ENCODE results near the gene HSPB9. TPM values are rescaled to one million over a fixed set of nuclear protein-coding genes. Genes with fewer than 3 reads are reported as not detected.

HSPB9 gene
- total and polyA plus RNA-seq, 2 of the 8 experiments (the other 6 are each of a cell fraction or from before 2014, with no cell fraction given): 0.27 to 0.30 TPM

DNA sequence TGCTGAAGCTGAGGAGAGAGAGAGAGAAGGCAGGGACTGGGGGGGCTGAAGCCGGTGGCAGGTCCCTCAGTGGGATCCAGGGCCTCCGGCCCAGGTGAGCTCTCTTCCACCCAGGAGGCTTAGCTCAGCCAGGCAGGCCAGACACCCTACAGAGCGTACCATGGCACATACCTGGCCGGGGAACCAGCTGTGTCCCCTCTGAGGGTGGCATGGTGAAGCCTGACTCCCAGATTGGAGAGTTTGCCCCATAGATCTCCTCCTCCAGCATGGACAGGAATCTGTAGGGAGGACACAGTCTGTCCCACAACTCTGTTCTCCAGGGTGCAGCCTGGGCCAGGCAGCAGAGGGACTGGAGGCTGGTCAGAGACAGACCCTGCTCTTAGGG, 4.5 kb upstream of the HSPB9 start (continued):
- TF ChIP-seq, protein P1, sequence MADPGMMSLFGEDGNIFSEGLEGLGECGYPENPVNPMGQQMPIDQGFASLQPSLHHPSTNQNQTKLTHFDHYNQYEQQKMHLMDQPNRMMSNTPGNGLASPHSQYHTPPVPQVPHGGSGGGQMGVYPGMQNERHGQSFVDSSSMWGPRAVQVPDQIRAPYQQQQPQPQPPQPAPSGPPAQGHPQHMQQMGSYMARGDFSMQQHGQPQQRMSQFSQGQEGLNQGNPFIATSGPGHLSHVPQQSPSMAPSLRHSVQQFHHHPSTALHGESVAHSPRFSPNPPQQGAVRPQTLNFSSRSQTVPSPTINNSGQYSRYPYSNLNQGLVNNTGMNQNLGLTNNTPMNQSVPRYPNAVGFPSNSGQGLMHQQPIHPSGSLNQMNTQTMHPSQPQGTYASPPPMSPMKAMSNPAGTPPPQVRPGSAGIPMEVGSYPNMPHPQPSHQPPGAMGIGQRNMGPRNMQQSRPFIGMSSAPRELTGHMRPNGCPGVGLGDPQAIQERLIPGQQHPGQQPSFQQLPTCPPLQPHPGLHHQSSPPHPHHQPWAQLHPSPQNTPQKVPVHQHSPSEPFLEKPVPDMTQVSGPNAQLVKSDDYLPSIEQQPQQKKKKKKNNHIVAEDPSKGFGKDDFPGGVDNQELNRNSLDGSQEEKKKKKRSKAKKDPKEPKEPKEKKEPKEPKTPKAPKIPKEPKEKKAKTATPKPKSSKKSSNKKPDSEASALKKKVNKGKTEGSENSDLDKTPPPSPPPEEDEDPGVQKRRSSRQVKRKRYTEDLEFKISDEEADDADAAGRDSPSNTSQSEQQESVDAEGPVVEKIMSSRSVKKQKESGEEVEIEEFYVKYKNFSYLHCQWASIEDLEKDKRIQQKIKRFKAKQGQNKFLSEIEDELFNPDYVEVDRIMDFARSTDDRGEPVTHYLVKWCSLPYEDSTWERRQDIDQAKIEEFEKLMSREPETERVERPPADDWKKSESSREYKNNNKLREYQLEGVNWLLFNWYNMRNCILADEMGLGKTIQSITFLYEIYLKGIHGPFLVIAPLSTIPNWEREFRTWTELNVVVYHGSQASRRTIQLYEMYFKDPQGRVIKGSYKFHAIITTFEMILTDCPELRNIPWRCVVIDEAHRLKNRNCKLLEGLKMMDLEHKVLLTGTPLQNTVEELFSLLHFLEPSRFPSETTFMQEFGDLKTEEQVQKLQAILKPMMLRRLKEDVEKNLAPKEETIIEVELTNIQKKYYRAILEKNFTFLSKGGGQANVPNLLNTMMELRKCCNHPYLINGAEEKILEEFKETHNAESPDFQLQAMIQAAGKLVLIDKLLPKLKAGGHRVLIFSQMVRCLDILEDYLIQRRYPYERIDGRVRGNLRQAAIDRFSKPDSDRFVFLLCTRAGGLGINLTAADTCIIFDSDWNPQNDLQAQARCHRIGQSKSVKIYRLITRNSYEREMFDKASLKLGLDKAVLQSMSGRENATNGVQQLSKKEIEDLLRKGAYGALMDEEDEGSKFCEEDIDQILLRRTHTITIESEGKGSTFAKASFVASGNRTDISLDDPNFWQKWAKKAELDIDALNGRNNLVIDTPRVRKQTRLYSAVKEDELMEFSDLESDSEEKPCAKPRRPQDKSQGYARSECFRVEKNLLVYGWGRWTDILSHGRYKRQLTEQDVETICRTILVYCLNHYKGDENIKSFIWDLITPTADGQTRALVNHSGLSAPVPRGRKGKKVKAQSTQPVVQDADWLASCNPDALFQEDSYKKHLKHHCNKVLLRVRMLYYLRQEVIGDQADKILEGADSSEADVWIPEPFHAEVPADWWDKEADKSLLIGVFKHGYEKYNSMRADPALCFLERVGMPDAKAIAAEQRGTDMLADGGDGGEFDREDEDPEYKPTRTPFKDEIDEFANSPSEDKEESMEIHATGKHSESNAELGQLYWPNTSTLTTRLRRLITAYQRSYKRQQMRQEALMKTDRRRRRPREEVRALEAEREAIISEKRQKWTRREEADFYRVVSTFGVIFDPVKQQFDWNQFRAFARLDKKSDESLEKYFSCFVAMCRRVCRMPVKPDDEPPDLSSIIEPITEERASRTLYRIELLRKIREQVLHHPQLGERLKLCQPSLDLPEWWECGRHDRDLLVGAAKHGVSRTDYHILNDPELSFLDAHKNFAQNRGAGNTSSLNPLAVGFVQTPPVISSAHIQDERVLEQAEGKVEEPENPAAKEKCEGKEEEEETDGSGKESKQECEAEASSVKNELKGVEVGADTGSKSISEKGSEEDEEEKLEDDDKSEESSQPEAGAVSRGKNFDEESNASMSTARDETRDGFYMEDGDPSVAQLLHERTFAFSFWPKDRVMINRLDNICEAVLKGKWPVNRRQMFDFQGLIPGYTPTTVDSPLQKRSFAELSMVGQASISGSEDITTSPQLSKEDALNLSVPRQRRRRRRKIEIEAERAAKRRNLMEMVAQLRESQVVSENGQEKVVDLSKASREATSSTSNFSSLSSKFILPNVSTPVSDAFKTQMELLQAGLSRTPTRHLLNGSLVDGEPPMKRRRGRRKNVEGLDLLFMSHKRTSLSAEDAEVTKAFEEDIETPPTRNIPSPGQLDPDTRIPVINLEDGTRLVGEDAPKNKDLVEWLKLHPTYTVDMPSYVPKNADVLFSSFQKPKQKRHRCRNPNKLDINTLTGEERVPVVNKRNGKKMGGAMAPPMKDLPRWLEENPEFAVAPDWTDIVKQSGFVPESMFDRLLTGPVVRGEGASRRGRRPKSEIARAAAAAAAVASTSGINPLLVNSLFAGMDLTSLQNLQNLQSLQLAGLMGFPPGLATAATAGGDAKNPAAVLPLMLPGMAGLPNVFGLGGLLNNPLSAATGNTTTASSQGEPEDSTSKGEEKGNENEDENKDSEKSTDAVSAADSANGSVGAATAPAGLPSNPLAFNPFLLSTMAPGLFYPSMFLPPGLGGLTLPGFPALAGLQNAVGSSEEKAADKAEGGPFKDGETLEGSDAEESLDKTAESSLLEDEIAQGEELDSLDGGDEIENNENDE (IDR thresholded peaks at IDR 0.05; ENCODE audit: insufficient replicate concordance, low read length): no peak
- TF ChIP-seq, protein P2, sequence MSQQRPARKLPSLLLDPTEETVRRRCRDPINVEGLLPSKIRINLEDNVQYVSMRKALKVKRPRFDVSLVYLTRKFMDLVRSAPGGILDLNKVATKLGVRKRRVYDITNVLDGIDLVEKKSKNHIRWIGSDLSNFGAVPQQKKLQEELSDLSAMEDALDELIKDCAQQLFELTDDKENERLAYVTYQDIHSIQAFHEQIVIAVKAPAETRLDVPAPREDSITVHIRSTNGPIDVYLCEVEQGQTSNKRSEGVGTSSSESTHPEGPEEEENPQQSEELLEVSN (IDR thresholded peaks at IDR 0.05): no peak
- TF ChIP-seq, protein P3, sequence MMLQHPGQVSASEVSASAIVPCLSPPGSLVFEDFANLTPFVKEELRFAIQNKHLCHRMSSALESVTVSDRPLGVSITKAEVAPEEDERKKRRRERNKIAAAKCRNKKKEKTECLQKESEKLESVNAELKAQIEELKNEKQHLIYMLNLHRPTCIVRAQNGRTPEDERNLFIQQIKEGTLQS (IDR thresholded peaks at IDR 0.05; ENCODE audit: insufficient read depth, low read depth, low read length): no peak
- TF ChIP-seq EGR1 (IDR thresholded peaks at IDR 0.05; ENCODE audit: borderline replicate concordance, low read depth, low read length): no peak
- no peak for TF ChIP-seq NANOG (IDR thresholded peaks at IDR 0.05; ENCODE audit: insufficient read depth, low read depth, low read length, poor library complexity, severe bottlenecking)

Data from H1 (cell line).